Measurements from ENCODE around the gene TAF1B. TPM values are rescaled to one million over a fixed set of nuclear protein-coding genes. Genes with fewer than 3 reads are reported as not detected.

Gene TAF1B
- total and polyA plus RNA-seq, 10 of the 15 experiments (the other 5 are each of a cell fraction or from before 2014, with no cell fraction given) = 8.1 to 18.3 (median 12.4) TPM

- POLR2A ChIA-PET = no interaction called here
- SMC1A ChIA-PET (ENCODE audit: uncharacterized antibody, unreplicated experiment) = no interaction called here
- Histone ChIP-seq H3K36me3 (ENCODE audit: control insufficient read depth in 2 of 2, insufficient read depth in 2 of 2, low read length in 1 of 2) (no peaks in the 10 kb centered on the region), H4K20me1 (ENCODE audit: control insufficient read depth, insufficient read depth) (no peaks in the 10 kb centered on the region), H3K27ac (ENCODE audit: control insufficient read depth, insufficient read depth) (0 out of 2 replicates have a peak overlapping the region, but pooled peaks have one; percentile 2), H3K4me2 (ENCODE audit: control insufficient read depth, insufficient read depth) (peak overlapping the region; percentile 48; the same call in 1 of the 2 replicates), H3K27me3 (replicated peaks in 1 of 2; ENCODE audit: control insufficient read depth in 2 of 2, insufficient read depth in 2 of 2, low read length in 1 of 2) (no peaks in the 10 kb centered on the region), H2AFZ (ENCODE audit: control insufficient read depth, low read depth, low read length) (no peak overlapping the region), H3K4me1 (ENCODE audit: control insufficient read depth, insufficient read depth, low read length) (peaks cover 3% of the 10 kb centered on the region; the same call in 1 of the 2 replicates), H3K9me3 (replicated peaks; ENCODE audit: control insufficient read depth, insufficient read depth, low read length) (no peaks in the 10 kb centered on the region), H3K79me2 (ENCODE audit: control insufficient read depth, insufficient read depth, low read length) (no peaks in the 10 kb centered on the region), H3K9ac (ENCODE audit: control insufficient read depth, insufficient read depth, low read length) (no peak overlapping the region), H3K4me3 (no peak overlapping the region)
- RAD21 ChIA-PET (ENCODE audit: unreplicated experiment) = no interaction called here
- DNase-seq (ENCODE audit: low read depth, low spot score) (peak; percentile 19), ATAC-seq (peak; percentile 90), FAIRE-seq (peak; percentile 68)
- in situ Hi-C loops (cut with MboI) = no loop called here
- BruUV-seq (replicated peaks) = no TSS peak
- CTCF ChIA-PET = interaction anchor here (0.5 to 0.7 kb wide), 2 partner anchors 87 to 118 kb away, joined by 4 to 5 read pairs; no protein-coding TSS in a partner anchor
- intact Hi-C loops (cut with micrococcal nuclease; ENCODE audit: unreplicated experiment) = no loop called here
- TF ChIP-seq RB1 (IDR thresholded peaks at IDR 0.05; ENCODE audit: borderline replicate concordance) = no peak
- peak; percentile 30; the same call in 1 of the 2 replicates for TF ChIP-seq NFIC (IDR thresholded peaks at IDR 0.05; ENCODE audit: low read depth, low read length)
- no peak for TF ChIP-seq ZNF207 (IDR thresholded peaks at IDR 0.05; ENCODE audit: borderline replicate concordance)
- TF ChIP-seq JUNB (IDR thresholded peaks at IDR 0.05) = peak; percentile 54
- TF ChIP-seq ATF2 (IDR thresholded peaks at IDR 0.05; ENCODE audit: low read length) = peak; percentile 21; the same call in 1 of the 2 replicates
- peak; percentile 94 for TF ChIP-seq PKNOX1 (IDR thresholded peaks at IDR 0.05)
- no peak for TF ChIP-seq YBX1 (IDR thresholded peaks at IDR 0.05)
- 0 out of 2 replicates have a peak, but pooled peaks have one; percentile 40 for TF ChIP-seq RUNX3 (IDR thresholded peaks at IDR 0.05; ENCODE audit: low read length)
- 32% methylated on average over 3 of the region's 3 CpGs for WGBS (ENCODE audit: insufficient coverage, insufficient replicate concordance, low lambda C conversion rate, missing lambda C conversion rate)
These were observed 54.1 kb downstream of the TAF1B start for GRCh38 chr2:9897331-9897737.

All from GM12878 (cell line).